ENCODE data around the gene JUN.

DNA sequence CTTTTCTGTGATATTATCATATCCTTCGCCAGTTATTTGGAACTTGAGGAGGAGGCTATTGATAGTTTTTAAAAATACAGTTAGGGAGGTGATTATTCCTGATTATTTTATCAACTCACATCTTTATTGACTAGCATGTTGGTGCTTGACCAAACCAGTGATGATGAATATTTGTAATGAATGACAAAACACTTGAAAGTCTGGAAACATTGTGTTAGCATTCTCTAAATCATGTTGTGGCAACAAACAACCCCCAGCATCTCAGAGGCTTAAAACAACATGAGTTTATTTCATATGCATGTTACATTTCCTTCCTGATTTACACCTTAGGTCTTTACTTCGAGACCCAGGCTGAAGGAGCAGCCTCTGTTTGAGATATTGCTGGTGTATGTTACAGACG is 10.7 kb upstream of the JUN start:
- no peak for TF ChIP-seq POLR2A (IDR thresholded peaks at IDR 0.05)
- TF ChIP-seq, protein P1, sequence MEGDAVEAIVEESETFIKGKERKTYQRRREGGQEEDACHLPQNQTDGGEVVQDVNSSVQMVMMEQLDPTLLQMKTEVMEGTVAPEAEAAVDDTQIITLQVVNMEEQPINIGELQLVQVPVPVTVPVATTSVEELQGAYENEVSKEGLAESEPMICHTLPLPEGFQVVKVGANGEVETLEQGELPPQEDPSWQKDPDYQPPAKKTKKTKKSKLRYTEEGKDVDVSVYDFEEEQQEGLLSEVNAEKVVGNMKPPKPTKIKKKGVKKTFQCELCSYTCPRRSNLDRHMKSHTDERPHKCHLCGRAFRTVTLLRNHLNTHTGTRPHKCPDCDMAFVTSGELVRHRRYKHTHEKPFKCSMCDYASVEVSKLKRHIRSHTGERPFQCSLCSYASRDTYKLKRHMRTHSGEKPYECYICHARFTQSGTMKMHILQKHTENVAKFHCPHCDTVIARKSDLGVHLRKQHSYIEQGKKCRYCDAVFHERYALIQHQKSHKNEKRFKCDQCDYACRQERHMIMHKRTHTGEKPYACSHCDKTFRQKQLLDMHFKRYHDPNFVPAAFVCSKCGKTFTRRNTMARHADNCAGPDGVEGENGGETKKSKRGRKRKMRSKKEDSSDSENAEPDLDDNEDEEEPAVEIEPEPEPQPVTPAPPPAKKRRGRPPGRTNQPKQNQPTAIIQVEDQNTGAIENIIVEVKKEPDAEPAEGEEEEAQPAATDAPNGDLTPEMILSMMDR (IDR thresholded peaks at IDR 0.05), result no peak

All from adrenal gland (tissue), 5 donors.